GM18499 (cell line): Measurements from ENCODE around the gene C17orf107.

Experiments
- ATAC-seq: cut with Tn5 transposase; IDR thresholded peaks from one replicate; pipeline ENCODE4 v1.9.1; 2021; ENCODE audit warnings: moderate number of reproducible peaks; ENCODE audit not compliant: insufficient read depth, unreplicated experiment

C17orf107 gene

GRCh38 chr17:4870855-4871254, 28.5 kb upstream of the C17orf107 start:
- ATAC-seq, result no peak

GRCh38 chr17:4872786-4873185, 26.6 kb upstream of the C17orf107 start:
- no peak for ATAC-seq

- no peak for ATAC-seq
Measured at GRCh38 chr17:4877089-4877488, 22.2 kb upstream of the C17orf107 start.

GRCh38 chr17:4879601-4880000, 19.7 kb upstream of the C17orf107 start:
- no peak for ATAC-seq

GRCh38 chr17:4880857-4881256, 18.5 kb upstream of the C17orf107 start:
- no peak for ATAC-seq

- ATAC-seq, result no peak
Measured at GRCh38 chr17:4881761-4882555, 17.4 kb upstream of the C17orf107 start.

GRCh38 chr17:4884489-4884888, 14.8 kb upstream of the C17orf107 start:
- ATAC-seq, result no peak

- no peak for ATAC-seq
Measured at GRCh38 chr17:4886830-4887229, 12.5 kb upstream of the C17orf107 start.

GRCh38 chr17:4887581-4887980, 11.8 kb upstream of the C17orf107 start:
- ATAC-seq, result no peak

- no peak for ATAC-seq
Measured at GRCh38 chr17:4891411-4892410, 7.6 kb upstream of the C17orf107 start.

GRCh38 chr17:4892499-4893221, 6.7 kb upstream of the C17orf107 start:
- ATAC-seq, result no peak

- ATAC-seq, result no peak
Measured at GRCh38 chr17:4893272-4893671, 6.1 kb upstream of the C17orf107 start.

GRCh38 chr17:4893721-4894560, 5.4 kb upstream of the C17orf107 start:
- ATAC-seq, result no peak

GRCh38 chr17:4895121-4895520, 4.2 kb upstream of the C17orf107 start:
- ATAC-seq, result no peak

GRCh38 chr17:4895657-4896331, 3.5 kb upstream of the C17orf107 start:
- no peak for ATAC-seq

- no peak for ATAC-seq
Measured at GRCh38 chr17:4896332-4897197, 2.8 kb upstream of the C17orf107 start.

GRCh38 chr17:4897198-4897687, 2.1 kb upstream of the C17orf107 start:
- no peak for ATAC-seq

GRCh38 chr17:4897785-4898184, 1.6 kb upstream of the C17orf107 start:
- no peak for ATAC-seq
